ENCODE results near the gene AP4E1.

The AP4E1 gene

GRCh38 chr15:51022206-51022605 lies 113.7 kb downstream of the AP4E1 start:
- ATAC-seq (ENCODE audit: insufficient read depth, low read depth) (no peak), DNase-seq (no peak)
- Histone ChIP-seq H3K36me3 (ENCODE audit: insufficient read depth, low read length) (no peaks in the 10 kb centered on the region), H3K9ac (ENCODE audit: low read depth, low read length) (no peak overlapping the region), H3K9me3 (ENCODE audit: insufficient read depth, low read length, severe bottlenecking) (no peaks in the 10 kb centered on the region), H3K27me3 (ENCODE audit: insufficient read depth, low read length, poor library complexity) (no peaks in the 10 kb centered on the region), H3K4me1 (ENCODE audit: insufficient read depth, low read length) (no peaks in the 10 kb centered on the region), H3K79me2 (ENCODE audit: insufficient read depth, low read length) (no peaks in the 10 kb centered on the region), H2AFZ (ENCODE audit: low read depth, low read length) (no peak overlapping the region), H3K4me2 (ENCODE audit: insufficient read depth, low read length) (no peak overlapping the region), H3K4me3 (ENCODE audit: low read depth in 1 of 2, low read length in 2 of 2) (no peak overlapping the region), H3K27ac (ENCODE audit: low read length) (no peak overlapping the region), H4K20me1 (ENCODE audit: insufficient read depth, low read length) (no peaks in the 10 kb centered on the region)
- TF ChIP-seq EZH2 (IDR thresholded peaks at IDR 0.05; ENCODE audit: borderline replicate concordance, low read depth, low read length, severe bottlenecking) (no peak), CTCF (IDR thresholded peaks at IDR 0.05; ENCODE audit: borderline replicate concordance, extremely low read depth, low read length, poor library complexity, severe bottlenecking) (no peak)

GRCh38 chr15:51023499-51023898 lies 115.0 kb downstream of the AP4E1 start:
- no peak overlapping the region for H3K9ac ChIP-seq (ENCODE audit: low read depth, low read length)
- no peaks in the 10 kb centered on the region for H3K79me2 ChIP-seq (ENCODE audit: insufficient read depth, low read length)
- H4K20me1 ChIP-seq (ENCODE audit: insufficient read depth, low read length) = no peaks in the 10 kb centered on the region
- no peak overlapping the region for H3K27ac ChIP-seq (ENCODE audit: low read length)
- TF ChIP-seq EZH2 (IDR thresholded peaks at IDR 0.05; ENCODE audit: borderline replicate concordance, low read depth, low read length, severe bottlenecking) = no peak
- TF ChIP-seq CTCF (IDR thresholded peaks at IDR 0.05; ENCODE audit: borderline replicate concordance, extremely low read depth, low read length, poor library complexity, severe bottlenecking) = no peak
- H3K4me2 ChIP-seq (ENCODE audit: insufficient read depth, low read length) = no peak overlapping the region
- no peaks in the 10 kb centered on the region for H3K36me3 ChIP-seq (ENCODE audit: insufficient read depth, low read length)
- no peak overlapping the region for H3K4me3 ChIP-seq (ENCODE audit: low read depth in 1 of 2, low read length in 2 of 2)
- H3K4me1 ChIP-seq (ENCODE audit: insufficient read depth, low read length) = no peaks in the 10 kb centered on the region
- no peaks in the 10 kb centered on the region for H3K9me3 ChIP-seq (ENCODE audit: insufficient read depth, low read length, severe bottlenecking)
- no peaks in the 10 kb centered on the region for H3K27me3 ChIP-seq (ENCODE audit: insufficient read depth, low read length, poor library complexity)
- ATAC-seq (ENCODE audit: insufficient read depth, low read depth) = no peak
- no peak for DNase-seq
- no peak overlapping the region for H2AFZ ChIP-seq (ENCODE audit: low read depth, low read length)

GRCh38 chr15:51024735-51025453 lies 116.4 kb downstream of the AP4E1 start:
- no peak overlapping the region for H2AFZ ChIP-seq (ENCODE audit: low read depth, low read length)
- no peaks in the 10 kb centered on the region for H3K9me3 ChIP-seq (ENCODE audit: insufficient read depth, low read length, severe bottlenecking)
- no peaks in the 10 kb centered on the region for H3K36me3 ChIP-seq (ENCODE audit: insufficient read depth, low read length)
- no peak overlapping the region for H3K4me2 ChIP-seq (ENCODE audit: insufficient read depth, low read length)
- H3K27ac ChIP-seq (ENCODE audit: low read length) = no peak overlapping the region
- ATAC-seq (ENCODE audit: insufficient read depth, low read depth) = no peak
- no peak for DNase-seq
- H3K79me2 ChIP-seq (ENCODE audit: insufficient read depth, low read length) = no peaks in the 10 kb centered on the region
- TF ChIP-seq CTCF (IDR thresholded peaks at IDR 0.05; ENCODE audit: borderline replicate concordance, extremely low read depth, low read length, poor library complexity, severe bottlenecking) (no peak), EZH2 (IDR thresholded peaks at IDR 0.05; ENCODE audit: borderline replicate concordance, low read depth, low read length, severe bottlenecking) (no peak)
- H4K20me1 ChIP-seq (ENCODE audit: insufficient read depth, low read length) = no peaks in the 10 kb centered on the region
- H3K4me1 ChIP-seq (ENCODE audit: insufficient read depth, low read length) = no peaks in the 10 kb centered on the region
- no peak overlapping the region for H3K4me3 ChIP-seq (ENCODE audit: low read depth in 1 of 2, low read length in 2 of 2)
- H3K9ac ChIP-seq (ENCODE audit: low read depth, low read length) = no peak overlapping the region
- no peaks in the 10 kb centered on the region for H3K27me3 ChIP-seq (ENCODE audit: insufficient read depth, low read length, poor library complexity)

All from DND-41 (cell line).